K562 (cell line): Measurements from ENCODE around the gene PPCDC. TPM values are rescaled to one million over a fixed set of nuclear protein-coding genes. Genes with fewer than 3 reads are reported as not detected.

Experiments used
- ATF1 ChIP-seq, 2 experiments: fragments of 450-650 bp in 1 of 2; IDR thresholded peaks; 2 replicates each; pipeline ENCODE4 v1.6.1; 2016; ENCODE audit warnings: missing compliant biosample characterization in 1 of 2, missing genetic modification characterization in 1 of 2
- ATF4 ChIP-seq: fragments of 450-650 bp; formaldehyde crosslinking; IDR thresholded peaks from 2 replicates; pipeline ENCODE4 v1.4.0; 2022; ENCODE audit warnings: mild to moderate bottlenecking, moderate library complexity
- BACH1 ChIP-seq: fragments of 200-800 bp; sonication (Bioruptor generic); IDR thresholded peaks from 2 replicates; pipeline ENCODE4 v1.6.1; 2016; ENCODE audit warnings: missing genetic modification characterization, missing compliant biosample characterization
- BRD4 ChIP-seq: fragments of 200-600 bp; sonication (generic); IDR thresholded peaks from 2 replicates; pipeline ENCODE4 v1.6.1; 2017; ENCODE audit warnings: inconsistent platforms
- CBX5 ChIP-seq: IDR thresholded peaks from 2 replicates; pipeline ENCODE4 v1.6.1; 2014; ENCODE audit warnings: low read depth, borderline replicate concordance
- CGGBP1 ChIP-seq: fragments of 250-450 bp; sonication (Bioruptor Pico); IDR thresholded peaks from 2 replicates; pipeline ENCODE4 v1.9.0; 2021; ENCODE audit warnings: mild to moderate bottlenecking
- E2F5 ChIP-seq: sonication (generic); formaldehyde crosslinking; IDR thresholded peaks from 2 replicates; pipeline ENCODE4 v1.8.0; 2022; ENCODE audit warnings: mild to moderate bottlenecking, missing genetic modification reagents
- EP300 ChIP-seq: IDR thresholded peaks from 2 replicates; pipeline ENCODE4 v1.6.1; 2012; ENCODE audit warnings: low read length, improper control_type of control experiment
- ETS1 ChIP-seq: conservative IDR thresholded peaks from 2 replicates; pipeline ENCODE4 v1.6.1; 2011; ENCODE audit warnings: low read depth, mild to moderate bottlenecking, low read length; ENCODE audit not compliant: control insufficient read depth
- GATAD2B ChIP-seq: fragments of 450-650 bp; IDR thresholded peaks from 2 replicates; pipeline ENCODE4 v1.6.1; 2017; ENCODE audit warnings: mild to moderate bottlenecking, borderline replicate concordance
- MEF2A ChIP-seq: IDR thresholded peaks from 2 replicates; pipeline ENCODE4 v1.6.1; 2011; ENCODE audit warnings: low read depth, mild to moderate bottlenecking, low read length, moderate library complexity; ENCODE audit not compliant: control insufficient read depth
- POLR3G ChIP-seq: IDR thresholded peaks from 2 replicates; pipeline ENCODE4 v1.6.1; 2011; ENCODE audit not compliant: insufficient read length, insufficient replicate concordance; ENCODE audit errors: extremely low read depth
- POU5F1 ChIP-seq: fragments of 150-350 bp; IDR thresholded peaks from 2 replicates; pipeline ENCODE4 v1.6.1; 2014; ENCODE audit warnings: borderline replicate concordance, low read length, low read depth, mild to moderate bottlenecking; ENCODE audit not compliant: partially characterized antibody
- XRCC5 ChIP-seq: fragments of 200-400 bp; formaldehyde crosslinking; IDR thresholded peaks from 2 replicates; pipeline ENCODE4 v1.6.1; 2017; ENCODE audit warnings: low read depth, mild to moderate bottlenecking, low read length
- YY1 ChIP-seq, 3 experiments: IDR thresholded peaks; 2 replicates each; pipeline ENCODE4 v1.6.1; 2011; ENCODE audit warnings: low read length in 2 of 3, mild to moderate bottlenecking in 2 of 3, moderate library complexity in 2 of 3, borderline replicate concordance in 1 of 3, control low read depth in 1 of 3, low read depth in 1 of 3; ENCODE audit not compliant: insufficient read depth in 3 of 3, insufficient replicate concordance in 2 of 3, control insufficient read depth in 1 of 3, insufficient read length in 1 of 3; ENCODE audit errors: extremely low read depth in 1 of 3
- ZKSCAN8 ChIP-seq: fragments of 200-800 bp; sonication (Bioruptor generic); IDR thresholded peaks from 2 replicates; pipeline ENCODE4 v1.6.1; 2016; ENCODE audit warnings: missing genetic modification characterization, missing compliant biosample characterization
- ZNF280B ChIP-seq: fragments of 250-450 bp; sonication (Bioruptor Pico); IDR thresholded peaks from 2 replicates; pipeline ENCODE4 v1.5.1; 2021; ENCODE audit warnings: mild to moderate bottlenecking
- ZNF316 ChIP-seq: fragments of 450-650 bp; IDR thresholded peaks from 2 replicates; pipeline ENCODE4 v1.6.1; 2016
- ZNF324 ChIP-seq: fragments of 250-450 bp; sonication (Bioruptor Pico); IDR thresholded peaks from 2 replicates; pipeline ENCODE4 v1.4.0; 2020; ENCODE audit warnings: mild to moderate bottlenecking
- ZNF77 ChIP-seq: fragments of 250-450 bp; sonication (Bioruptor Pico); IDR thresholded peaks from 2 replicates; pipeline ENCODE4 v1.5.0; 2020
- polyA plus RNA-seq, 8 experiments: library from polyadenylated mRNA; depleted of rRNA in 4 of 8; stranded (reverse) in 5 of 8; unstranded in 3 of 8; fragments of >200 nt; fragmentation: Nextera tagmentation in 2 of 8; fragmentation: Illumina TruSeq in 1 of 8; extraction: Ambion mirVana in 2 of 8; extraction: Trizol in 1 of 8; gene quantifications; 2 replicates each; pipeline versions ENCODE4 v1.2.1 to v1.2.3, GENCODE V29; 2011 to 2014; ENCODE audit warnings: inconsistent platforms in 1 of 8, missing spikeins in 1 of 8
- total RNA-seq, 7 experiments: library from RNA; depleted of rRNA in 6 of 7; stranded (reverse); fragments of >200 nt in 6 of 7; fragmentation: Illumina TruSeq in 2 of 7; extraction: Trizol in 2 of 7; gene quantifications; 2 replicates each; pipeline versions ENCODE4 v1.2.1 to v1.2.3, GENCODE V29; 2011 to 2021; ENCODE audit warnings: low replicate concordance in 1 of 7

The PPCDC gene
- total and polyA plus RNA-seq, 9 of the 15 experiments (the other 6 are each of a cell fraction or from before 2014, with no cell fraction given): 10.9 to 53.6 (median 16.7) TPM

GRCh38 chr15:75042730-75043508 is 19.5 kb downstream of the PPCDC start (continued):
- TF ChIP-seq CGGBP1 (CRISPR knock-in tag) (no peak), ATF1 (CRISPR knock-in tag; IDR thresholded peaks at IDR 0.05) (no peak), ATF1 (tag; IDR thresholded peaks at IDR 0.05) (no peak; the same call in 1 of the 2 replicates), YY1 (IDR thresholded peaks at IDR 0.05; ENCODE audit: borderline replicate concordance in 1 of 3, control insufficient read depth in 1 of 3, extremely low read depth in 1 of 3, insufficient read depth in 3 of 3, insufficient read length in 1 of 3, insufficient replicate concordance in 2 of 3, low read depth in 1 of 3, low read length in 2 of 3) (peak in 1 of 3 experiments; percentile 34), POLR3G (no peak), ZKSCAN8 (CRISPR knock-in tag) (0 out of 2 replicates have a peak, but pooled peaks have one; percentile 11), ETS1 (no peak; the same call in 1 of the 2 replicates), MEF2A (no peak), BRD4 (no peak), E2F5 (CRISPR knock-in tag) (no peak), BACH1 (no peak), XRCC5 (0 out of 2 replicates have a peak, but pooled peaks have one; percentile 16), ZNF77 (CRISPR knock-in tag) (no peak), ATF4 (no peak), EP300 (peak; percentile 80), ZNF324 (CRISPR knock-in tag) (no peak), GATAD2B (no peak), CBX5 (no peak), ZNF280B (CRISPR knock-in tag) (no peak), ZNF316 (no peak), POU5F1 (no peak)
